ENCODE results near the gene RILPL1. TPM values are rescaled to one million over a fixed set of nuclear protein-coding genes. Genes with fewer than 3 reads are reported as not detected.

Gene RILPL1
- total RNA-seq, 4 donors from 2014 or later, result 8.5 to 21.9 (median 11.2) TPM

- DNase-seq (ENCODE audit: low spot score) (no peak), ATAC-seq (ENCODE audit: low FRiP score) (peak; percentile 57)
- TF ChIP-seq CTCF (IDR thresholded peaks at IDR 0.05), result no peak
These were observed 87.9 kb downstream of the RILPL1 start for GRCh38 chr12:123445388-123446332.

- DNase-seq (ENCODE audit: low spot score) (no peak), ATAC-seq (ENCODE audit: low FRiP score) (peak; percentile 78)
- no peak for TF ChIP-seq CTCF (IDR thresholded peaks at IDR 0.05)
These were observed 89.2 kb downstream of the RILPL1 start for GRCh38 chr12:123444092-123445026.

- DNase-seq (ENCODE audit: low spot score) (no peak), ATAC-seq (ENCODE audit: low FRiP score) (no peak)
- TF ChIP-seq CTCF (IDR thresholded peaks at IDR 0.05), result no peak
These were observed 90.7 kb downstream of the RILPL1 start for GRCh38 chr12:123442774-123443173.

GRCh38 chr12:123441523-123442164 lies 91.9 kb downstream of the RILPL1 start:
- ATAC-seq (ENCODE audit: low FRiP score), result no peak
- TF ChIP-seq CTCF (IDR thresholded peaks at IDR 0.05), result no peak
- DNase-seq (ENCODE audit: low spot score), result no peak

GRCh38 chr12:123436017-123436964 lies 97.2 kb downstream of the RILPL1 start, which contains the start of gene RILPL2:
TSS of gene RILPL2 (minus strand) at chr12:123436684. CDS start at chr12:123436420, 264 bp downstream.
- ATAC-seq (ENCODE audit: low FRiP score) (peak; percentile 97), DNase-seq (ENCODE audit: low spot score) (peak; percentile 62)
- TF ChIP-seq CTCF (IDR thresholded peaks at IDR 0.05), result no peak

- no peak for ATAC-seq (ENCODE audit: low FRiP score)
- DNase-seq (ENCODE audit: low spot score), result no peak
- no peak for TF ChIP-seq CTCF (IDR thresholded peaks at IDR 0.05)
These were observed 97.9 kb downstream of the RILPL1 start for GRCh38 chr12:123435636-123436016.

Data from omental fat pad (tissue), 4 donors.